Small intestine (tissue), 7 donors: Measurements from ENCODE around the gene BABAM1. TPM values are rescaled to one million over a fixed set of nuclear protein-coding genes. Genes with fewer than 3 reads are reported as not detected.
A peak's percentile ranks its signal among the peaks of the same experiment; 100 is the strongest.

ENCODE experiments used
- DNase-seq, 2 donors: peaks; one replicate each; pipeline versions ENCODE4 v3.0.0 to v3.0.0-alpha.2; 2013
- FAIRE-seq: peaks from 2 replicates; lab custom pipeline; 2012; peaks lifted over from hg19 to GRCh38; lab: Jason Lieb, UNC
- H3K27ac ChIP-seq, 3 donors: one replicate each; pipeline ENCODE4 v1.5.1; 2013; ENCODE audit warnings: low read length in 2 of 3, mild to moderate bottlenecking in 2 of 3, control low read depth in 1 of 3, inconsistent platforms in 1 of 3, low read depth in 1 of 3, moderate library complexity in 1 of 3
- H3K27me3 ChIP-seq, 3 donors: one replicate each; pipeline ENCODE4 v1.6.1; 2013; ENCODE audit warnings: low read length in 3 of 3, inconsistent platforms in 1 of 3; ENCODE audit not compliant: control insufficient read depth in 3 of 3, insufficient read depth in 3 of 3
- H3K36me3 ChIP-seq, 3 donors: one replicate each; pipeline ENCODE4 v1.6.1; 2013; ENCODE audit warnings: low read length in 3 of 3, inconsistent platforms in 1 of 3, low read depth in 1 of 3, mild to moderate bottlenecking in 1 of 3, moderate library complexity in 1 of 3; ENCODE audit not compliant: control insufficient read depth in 3 of 3, insufficient read depth in 2 of 3
- H3K4me1 ChIP-seq, 3 donors: one replicate each; pipeline ENCODE4 v1.6.1; 2013; ENCODE audit warnings: low read length in 2 of 3, inconsistent platforms in 1 of 3, low read depth in 1 of 3, mild to moderate bottlenecking in 1 of 3, moderate library complexity in 1 of 3; ENCODE audit not compliant: control insufficient read depth in 3 of 3, insufficient read depth in 2 of 3
- H3K4me3 ChIP-seq, 3 donors: one replicate each; pipeline ENCODE4 v1.5.1; 2013; ENCODE audit warnings: low read length in 3 of 3, control low read depth in 1 of 3, inconsistent platforms in 1 of 3, low read depth in 1 of 3, mild to moderate bottlenecking in 1 of 3, moderate library complexity in 1 of 3
- H3K9me3 ChIP-seq, 2 donors: one replicate each; pipeline ENCODE4 v1.6.1; 2013; ENCODE audit warnings: low read depth in 1 of 2, low read length in 1 of 2; ENCODE audit not compliant: control insufficient read depth in 2 of 2, insufficient read depth in 1 of 2
- WGBS, 3 donors: extraction: QIAGEN DNeasy Blood & Tissue Kit; methylation state at CpG; one replicate each; pipeline ENCODE4 v1.1.7; 2013; 5-methylcytosine and 5-hydroxymethylcytosine counted together
- polyA plus RNA-seq, 4 donors: library from polyadenylated mRNA; stranded (reverse) in 3 of 4; unstranded in 1 of 4; fragments of 200-250 nt in 3 of 4; fragments of 120-200 nt in 1 of 4; gene quantifications; one replicate each; pipeline versions ENCODE4 v1.2.1 to v1.2.3, GENCODE V29; 2013
- donor health status: healthy with polysubstance abuse.
- donor health status: control.
- donor health status: control.
- donor health status: Bipolar disorder and iron deficiency.
- donor health status: healthy.

BABAM1 gene
- polyA plus RNA-seq, 4 donors, result 68.9 to 82.7 (median 75.3) TPM

- 91% methylated on average over 20 to 28 of the region's 28 CpGs for WGBS, 3 donors
- FAIRE-seq, result no peak
- no peak for DNase-seq
These were observed 57.3 kb downstream of the BABAM1 start for GRCh38 chr19:17324357-17325114.

DNA sequence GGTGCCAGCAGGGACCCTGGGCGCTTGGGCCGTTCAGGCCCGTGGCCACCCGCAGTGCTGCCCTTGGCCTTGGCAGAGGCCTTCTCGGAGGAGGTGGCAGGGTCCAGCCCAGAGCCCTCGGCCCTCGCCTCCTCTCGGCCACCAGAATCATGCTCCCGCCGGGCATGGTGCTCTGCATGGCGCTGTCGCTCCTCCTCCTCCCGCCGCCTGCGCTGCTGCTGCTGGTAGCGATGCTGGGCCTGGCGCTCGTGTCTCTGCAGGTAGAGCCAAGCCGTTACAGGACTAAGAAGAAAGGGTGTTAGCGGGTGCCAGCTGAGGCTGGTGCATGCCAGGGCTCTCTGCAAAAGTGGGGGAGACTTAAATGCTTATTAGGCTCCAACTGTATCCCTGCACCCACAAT is 57.9 kb downstream of the BABAM1 start:
- Histone ChIP-seq H3K9me3 (no peaks in the 10 kb centered on the region), H3K4me1 (peaks cover 0 to 16% (median 5%) of the 10 kb centered on the region in 3 donors), H3K4me3 (no peak overlapping the region), H3K36me3 (peaks cover under 1 to 44% (median 10%) of the 10 kb centered on the region in 3 donors), H3K27ac (no peak overlapping the region), H3K27me3 (peaks cover 0 to 9% (median 0%) of the 10 kb centered on the region in 3 donors)
- DNase-seq (no peak), FAIRE-seq (no peak)
- WGBS, 3 donors, result 95 to 97% (median 96%) methylated on average over 20 of the region's 20 CpGs

More at GRCh38 chr19:17324357-17325114, 57.3 kb downstream of the BABAM1 start:
- no peak overlapping the region for H3K4me3 ChIP-seq
- peaks cover 0 to 14% (median 5%) of the 10 kb centered on the region in 3 donors for H3K4me1 ChIP-seq
- H3K27ac ChIP-seq, result no peak overlapping the region
- peaks cover 6 to 47% (median 10%) of the 10 kb centered on the region in 3 donors for H3K36me3 ChIP-seq
- H3K27me3 ChIP-seq, result peaks cover 0 to 3% (median 0%) of the 10 kb centered on the region in 3 donors
- no peaks in the 10 kb centered on the region for H3K9me3 ChIP-seq

- Histone ChIP-seq H3K36me3 (peaks cover 0 to 42% (median 7%) of the 10 kb centered on the region in 3 donors), H3K27ac (no peak overlapping the region), H3K4me1 (peaks cover 0 to 16% (median 5%) of the 10 kb centered on the region in 3 donors), H3K27me3 (peaks cover 0 to 15% (median 0%) of the 10 kb centered on the region in 3 donors), H3K9me3 (no peaks in the 10 kb centered on the region), H3K4me3 (no peak overlapping the region)
- DNase-seq (no peak), FAIRE-seq (no peak)
- 75 to 93% (median 85%) methylated on average over 17 of the region's 17 CpGs for WGBS, 3 donors
These were observed 58.8 kb downstream of the BABAM1 start for GRCh38 chr19:17325881-17326594.

DNA sequence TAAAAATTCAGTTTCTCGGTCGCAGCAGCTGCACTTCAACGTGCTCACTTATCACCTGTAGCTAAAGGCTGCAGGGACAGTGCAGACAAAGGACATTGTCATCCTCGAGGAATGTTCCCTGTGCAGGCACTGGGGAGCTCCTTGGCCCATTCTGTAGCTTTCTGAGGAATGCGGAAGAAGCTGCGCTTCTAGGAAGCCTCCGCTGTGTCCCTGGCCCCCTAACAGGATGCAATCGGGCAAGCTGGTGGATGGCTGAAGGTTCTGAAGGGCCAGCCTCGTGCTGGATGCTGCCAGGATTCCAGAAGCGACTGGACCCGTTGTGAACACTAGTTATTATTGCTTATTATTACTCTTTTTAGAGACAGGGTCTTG is 59.3 kb downstream of the BABAM1 start:
- FAIRE-seq (no peak), DNase-seq (no peak)
- Histone ChIP-seq H3K36me3 (peaks cover 0 to 36% (median 2%) of the 10 kb centered on the region in 3 donors), H3K4me3 (no peak overlapping the region), H3K27ac (no peak overlapping the region), H3K9me3 (no peaks in the 10 kb centered on the region), H3K4me1 (peaks cover 0 to 16% (median 5%) of the 10 kb centered on the region in 3 donors), H3K27me3 (peaks cover 0 to 15% (median 0%) of the 10 kb centered on the region in 3 donors)
- 79 to 89% (median 80%) methylated on average over 11 of the region's 11 CpGs for WGBS, 3 donors

- no peak overlapping the region for H3K4me3 ChIP-seq
- WGBS, 3 donors, result 89 to 92% (median 91%) methylated on average over 27 of the region's 27 CpGs
These were observed 59.9 kb downstream of the BABAM1 start for GRCh38 chr19:17327068-17327653.

DNA sequence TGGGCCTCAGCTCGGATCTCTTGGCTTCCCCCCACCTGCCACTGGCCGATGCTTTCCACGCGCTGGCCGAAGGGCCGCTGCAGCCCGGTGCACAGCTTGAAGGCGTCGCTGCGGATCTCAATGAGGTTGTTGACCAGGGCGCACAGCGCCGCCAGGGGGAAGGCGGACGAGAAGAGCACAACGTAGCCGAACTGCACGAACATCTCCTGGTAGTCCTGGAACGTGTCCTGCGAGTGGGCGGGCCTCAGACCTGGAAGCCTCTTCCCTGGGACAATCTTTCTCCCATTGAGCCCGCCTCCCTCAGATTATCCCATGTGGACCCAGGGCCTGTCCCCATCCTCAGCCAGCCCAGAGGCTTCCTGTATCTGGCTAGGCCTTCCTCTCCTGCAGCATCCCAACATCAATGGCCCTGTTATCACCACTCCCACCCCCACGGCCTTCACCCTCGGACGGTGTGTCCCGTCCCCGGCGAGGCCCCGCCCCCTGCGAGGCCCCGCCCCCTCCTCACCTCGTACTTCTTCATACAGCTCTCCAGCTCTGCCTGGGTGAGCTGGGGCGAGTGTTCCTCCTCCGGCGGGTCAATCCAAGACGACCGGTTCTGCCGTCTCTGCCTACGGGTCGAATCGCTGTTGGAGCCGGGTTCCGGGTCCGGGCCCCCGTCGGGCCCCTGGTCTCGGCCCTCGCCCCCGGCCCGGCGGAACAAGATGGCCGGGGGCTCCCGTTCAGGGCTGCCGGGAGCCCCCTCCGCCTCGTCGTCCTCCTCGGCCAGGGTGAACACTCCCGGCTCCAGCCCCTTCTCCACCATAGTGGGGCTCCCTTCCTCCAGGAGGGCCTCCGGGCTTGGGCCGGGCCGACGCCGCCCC is 60.6 kb downstream of the BABAM1 start:
- FAIRE-seq (no peak), DNase-seq (peak; percentile 86 to 87)
- Histone ChIP-seq H3K27ac (peak overlapping the region in 2 of 3 donors; percentile 25 to 71), H3K9me3 (no peaks in the 10 kb centered on the region), H3K36me3 (peaks cover 0 to 26% (median 0%) of the 10 kb centered on the region in 3 donors), H3K4me3 (peak overlapping the region; percentile 32 to 65 (median 50)), H3K27me3 (peaks cover 0 to 15% (median 0%) of the 10 kb centered on the region in 3 donors), H3K4me1 (peaks cover 0 to 16% (median 5%) of the 10 kb centered on the region in 3 donors)
- WGBS, 3 donors, result 11 to 24% (median 21%) methylated on average over 47 to 64 of the region's 64 CpGs

More at GRCh38 chr19:17327068-17327653, 59.9 kb downstream of the BABAM1 start:
- Histone ChIP-seq H3K27me3 (peaks cover 0 to 15% (median 0%) of the 10 kb centered on the region in 3 donors), H3K9me3 (no peaks in the 10 kb centered on the region), H3K36me3 (peaks cover 0 to 31% (median 0%) of the 10 kb centered on the region in 3 donors), H3K27ac (no peak overlapping the region), H3K4me1 (peaks cover 0 to 16% (median 5%) of the 10 kb centered on the region in 3 donors)
- FAIRE-seq, result no peak
- DNase-seq, result no peak
